HCT116 (cell line): ENCODE data around the gene ZNF486.

ENCODE experiments used
- CEBPB ChIP-seq: IDR thresholded peaks from 2 replicates; pipeline ENCODE4 v1.6.1; 2012; ENCODE audit warnings: low read depth
- CTCF ChIP-seq, 3 experiments: fragments of 200-600 bp in 1 of 3; sonication (generic) in 1 of 3; IDR thresholded peaks in 2 of 3; conservative IDR thresholded peaks in 1 of 3; 2 replicates each; pipeline ENCODE4 v1.5.1; 2012 to 2017; ENCODE audit warnings: low read depth in 2 of 3, low read length in 2 of 3, antibody characterized with exemption in 1 of 3, borderline replicate concordance in 1 of 3, control low read depth in 1 of 3, mild to moderate bottlenecking in 1 of 3, mixed read lengths in 1 of 3, mixed run types in 1 of 3, moderate library complexity in 1 of 3; ENCODE audit not compliant: insufficient read depth in 1 of 3
- EGR1 ChIP-seq: IDR thresholded peaks from 2 replicates; pipeline ENCODE4 v1.6.1; 2012; ENCODE audit warnings: low read depth
- EZH2 ChIP-seq: fragments of 200-600 bp; sonication (generic); IDR thresholded peaks from 2 replicates; pipeline ENCODE4 v1.6.1; 2017; ENCODE audit warnings: antibody characterized with exemption, mixed run types
- JUND ChIP-seq: IDR thresholded peaks from 2 replicates; pipeline ENCODE4 v1.6.1; 2012
- MAX ChIP-seq: IDR thresholded peaks from 2 replicates; pipeline ENCODE4 v1.6.1; 2012
- POLR2A ChIP-seq: IDR thresholded peaks from 2 replicates; pipeline ENCODE4 v1.7.0; 2011; ENCODE audit warnings: borderline replicate concordance; ENCODE audit not compliant: insufficient read depth, insufficient read length; ENCODE audit errors: extremely low read depth
- POLR2AphosphoS5 ChIP-seq: IDR thresholded peaks from 2 replicates; pipeline ENCODE4 v1.6.1; 2011; ENCODE audit warnings: mild to moderate bottlenecking, low read depth, low read length, moderate library complexity
- RAD21 ChIP-seq: IDR thresholded peaks from 2 replicates; pipeline ENCODE4 v1.6.1; 2012; ENCODE audit warnings: low read depth, mild to moderate bottlenecking
- REST ChIP-seq: IDR thresholded peaks from 2 replicates; pipeline ENCODE4 v1.6.1; 2012; ENCODE audit warnings: low read depth

GRCh38 chr19:20245309-20245708 is 78.3 kb downstream of the ZNF486 start:
- no peak for TF ChIP-seq POLR2AphosphoS5
- no peak for TF ChIP-seq CTCF (IDR thresholded peaks at IDR 0.05 in 2 of 3, conservative IDR thresholded peaks at IDR 0.05 in 1 of 3; ENCODE audit: borderline replicate concordance in 1 of 3, insufficient read depth in 1 of 3, low read depth in 2 of 3, low read length in 2 of 3)
- TF ChIP-seq EZH2, result no peak
- TF ChIP-seq CEBPB, result no peak
- TF ChIP-seq JUND, result no peak
- no peak for TF ChIP-seq POLR2A
- no peak for TF ChIP-seq REST
- no peak for TF ChIP-seq MAX
- TF ChIP-seq EGR1, result no peak
- TF ChIP-seq RAD21, result no peak
